Choroid plexus epithelial cell (primary cell): ENCODE results near the gene PPWD1.
"Not testable (repeated sequence)": the region's sequence is repeated elsewhere in the genome, so short reads cannot be mapped to it uniquely, and the experiment has no call there.

Source experiments
- DNase-seq: peaks from one replicate; pipeline ENCODE4 v3.0.0-alpha.2; 2010; ENCODE audit warnings: low read depth
- H3K4me3 ChIP-seq: 2 replicates; pipeline ENCODE4 v1.5.1; 2011; ENCODE audit warnings: low read depth, mild to moderate bottlenecking, control low read depth, low read length, moderate library complexity
- TF ChIP-seq, protein P1 (sequence below): conservative IDR thresholded peaks from 2 replicates; pipeline ENCODE4 v1.5.1; 2011; ENCODE audit warnings: low read depth, mild to moderate bottlenecking, control low read depth, inconsistent platforms, low read length, moderate library complexity

PPWD1 gene

DNA sequence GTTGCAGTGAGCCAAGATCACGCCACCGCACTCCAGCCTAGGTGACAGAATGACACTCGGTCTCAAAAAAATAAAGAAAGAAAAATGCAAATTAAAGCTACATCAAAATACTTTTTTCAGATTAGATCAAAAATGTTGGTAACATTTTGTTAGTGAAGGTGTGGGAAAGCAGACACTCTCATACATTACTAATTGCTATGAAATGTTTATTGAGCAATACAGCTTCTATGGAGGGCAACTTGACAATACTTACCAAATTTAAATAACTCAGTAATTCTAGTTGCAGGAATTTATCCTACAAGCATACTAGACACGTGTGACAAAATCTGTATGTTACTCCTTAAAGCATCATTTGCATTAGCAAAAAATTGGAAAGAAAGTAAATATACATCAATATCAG lies 56.9 kb downstream of the PPWD1 start:
- peak; percentile 2 for DNase-seq
- H3K4me3 ChIP-seq, result no peak overlapping the region
- TF ChIP-seq, protein P1, sequence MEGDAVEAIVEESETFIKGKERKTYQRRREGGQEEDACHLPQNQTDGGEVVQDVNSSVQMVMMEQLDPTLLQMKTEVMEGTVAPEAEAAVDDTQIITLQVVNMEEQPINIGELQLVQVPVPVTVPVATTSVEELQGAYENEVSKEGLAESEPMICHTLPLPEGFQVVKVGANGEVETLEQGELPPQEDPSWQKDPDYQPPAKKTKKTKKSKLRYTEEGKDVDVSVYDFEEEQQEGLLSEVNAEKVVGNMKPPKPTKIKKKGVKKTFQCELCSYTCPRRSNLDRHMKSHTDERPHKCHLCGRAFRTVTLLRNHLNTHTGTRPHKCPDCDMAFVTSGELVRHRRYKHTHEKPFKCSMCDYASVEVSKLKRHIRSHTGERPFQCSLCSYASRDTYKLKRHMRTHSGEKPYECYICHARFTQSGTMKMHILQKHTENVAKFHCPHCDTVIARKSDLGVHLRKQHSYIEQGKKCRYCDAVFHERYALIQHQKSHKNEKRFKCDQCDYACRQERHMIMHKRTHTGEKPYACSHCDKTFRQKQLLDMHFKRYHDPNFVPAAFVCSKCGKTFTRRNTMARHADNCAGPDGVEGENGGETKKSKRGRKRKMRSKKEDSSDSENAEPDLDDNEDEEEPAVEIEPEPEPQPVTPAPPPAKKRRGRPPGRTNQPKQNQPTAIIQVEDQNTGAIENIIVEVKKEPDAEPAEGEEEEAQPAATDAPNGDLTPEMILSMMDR, result no peak

DNA sequence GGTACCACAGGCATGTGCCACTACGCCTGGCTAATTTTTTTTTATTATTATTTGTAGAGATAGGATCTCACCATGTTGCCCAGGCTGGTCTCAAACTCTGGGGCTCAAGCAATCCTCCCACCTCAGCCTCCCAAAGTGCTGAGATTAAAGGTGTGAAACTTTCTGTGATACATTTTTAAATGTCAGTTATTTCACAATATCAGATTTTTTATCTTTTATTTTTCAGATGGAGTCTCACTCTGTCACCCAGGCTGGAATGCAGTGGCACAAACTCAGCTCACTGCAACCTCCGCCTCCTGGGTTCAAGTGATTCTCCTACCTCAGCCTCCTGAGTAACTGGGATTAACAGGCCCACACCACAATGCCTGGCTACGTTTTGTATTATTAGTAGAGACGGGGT lies 58.9 kb downstream of the PPWD1 start:
- H3K4me3 ChIP-seq, result not testable (repeated sequence)

DNA sequence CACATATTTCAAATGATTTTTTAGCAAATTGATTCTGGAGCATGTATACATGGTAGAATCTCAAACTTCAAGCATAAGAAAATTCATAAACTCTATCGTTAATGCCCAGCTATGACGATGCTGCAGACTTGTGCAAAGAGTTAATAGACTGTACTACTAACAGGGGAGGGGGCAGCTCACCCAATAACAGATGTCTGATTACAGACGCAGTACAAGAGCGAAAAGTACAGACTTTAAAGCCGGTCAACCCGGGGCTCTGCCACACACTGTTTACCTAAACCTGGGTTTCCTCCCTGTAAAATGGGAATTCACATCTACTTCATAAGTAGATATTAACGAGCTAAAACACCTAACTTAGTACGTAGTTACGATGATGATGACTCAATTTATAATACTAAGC lies 60.4 kb downstream of the PPWD1 start:
- DNase-seq, result peak; percentile 7
- peak overlapping the region; percentile 78 for H3K4me3 ChIP-seq
- TF ChIP-seq, protein P1, result no peak

More for the DNA sequence above, 58.9 kb downstream of the PPWD1 start:
- DNase-seq, result not testable (repeated sequence)

DNA sequence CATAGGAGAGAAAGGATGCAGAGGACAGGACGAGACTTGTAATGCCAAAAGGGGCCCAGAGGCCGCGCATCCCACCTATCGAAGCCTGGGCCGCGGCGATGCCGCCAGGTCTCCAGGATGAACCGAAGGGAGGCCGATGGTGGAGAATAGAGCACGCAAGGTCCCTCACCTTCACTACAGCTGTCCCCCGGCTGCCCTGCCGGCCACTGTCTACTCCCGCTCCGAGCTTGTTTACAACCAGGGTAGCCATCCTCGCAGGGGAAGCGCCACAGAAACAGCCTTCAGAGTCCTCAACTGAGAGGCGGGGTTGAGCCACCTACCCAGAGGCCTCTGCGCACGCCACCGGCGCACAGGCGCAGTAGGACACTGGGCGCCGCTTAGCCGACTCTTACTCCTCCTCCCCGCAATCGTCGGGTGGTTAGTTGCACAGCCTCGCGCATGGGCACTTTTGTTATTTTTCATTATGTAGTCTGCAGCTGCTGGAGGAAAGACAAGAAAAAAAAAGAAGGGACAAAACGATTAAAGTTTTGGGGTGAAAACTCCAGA lies 61.0 kb downstream of the PPWD1 start, which contains the start of gene TRIM23:
Gene TRIM23 (minus strand): TSS at position 309 of the 546 bp plus-strand sequence. CDS start 59 bp downstream, at position 250.
- TF ChIP-seq, protein P1, result peak; percentile 23
- H3K4me3 ChIP-seq, result peak within 1 kb of the TSS; percentile 78
- DNase-seq, result peak; percentile 96

DNA sequence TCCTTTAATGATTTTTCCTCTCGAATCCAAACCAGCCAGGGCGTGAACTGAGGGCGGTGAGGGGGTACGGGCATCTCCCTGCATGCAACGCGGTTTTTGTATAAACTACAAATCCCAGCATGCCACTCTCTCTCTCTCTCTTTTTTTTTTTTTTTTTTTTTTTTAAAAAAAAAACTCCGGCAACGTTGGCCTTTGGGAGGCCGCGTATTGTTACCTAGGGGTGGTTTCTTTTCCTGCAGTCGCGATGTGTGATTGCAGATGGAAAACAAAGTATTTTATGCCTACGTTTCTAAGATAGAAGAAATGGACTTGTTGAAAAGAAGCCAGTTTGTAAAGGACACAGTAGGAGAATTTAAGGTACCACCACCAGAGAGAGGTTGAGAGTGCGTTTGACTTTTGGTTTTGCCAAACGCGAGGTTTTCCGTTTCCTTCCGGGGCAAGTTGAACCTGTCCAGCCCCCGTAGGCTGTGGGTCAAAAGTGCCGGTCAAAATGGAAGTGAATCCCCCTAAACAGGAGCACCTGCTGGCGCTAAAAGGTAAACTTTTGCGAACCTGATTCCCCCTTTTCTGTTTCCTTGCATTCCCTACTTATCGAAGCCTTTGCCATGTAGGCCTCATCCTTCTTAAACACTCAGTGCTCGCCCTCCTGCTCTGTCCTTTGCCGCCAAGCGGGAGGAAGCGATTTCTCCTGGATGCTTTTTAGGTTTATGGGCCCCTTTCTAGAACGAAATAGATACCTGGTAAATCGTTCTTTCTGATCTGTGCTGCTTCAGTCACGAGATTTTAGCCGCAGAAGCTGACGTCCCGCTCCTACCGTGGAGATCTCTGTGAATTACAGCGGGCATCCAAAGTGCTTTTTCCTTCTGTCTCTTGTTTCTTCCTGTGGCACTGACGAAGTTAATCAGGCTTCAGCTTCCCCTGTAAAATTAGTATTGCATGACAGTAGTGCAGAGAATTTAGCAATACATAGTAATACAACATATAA lies 61.8 kb downstream of the PPWD1 start, which contains the start of the genes SHLD3 and TRAPPC13:
Gene SHLD3 (plus strand): TSS at position 457 of the 985 bp plus-strand sequence. CDS start 4,561 bp downstream, outside the sequence.
Gene TRAPPC13 (plus strand): TSS at position 457 of the 985 bp plus-strand sequence. CDS start 34 bp downstream, at position 491.
- H3K4me3 ChIP-seq, result peak within 1 kb of the TSS; percentile 78
- peak; percentile 90 for DNase-seq
- TF ChIP-seq, protein P1, result peak; percentile 13

DNA sequence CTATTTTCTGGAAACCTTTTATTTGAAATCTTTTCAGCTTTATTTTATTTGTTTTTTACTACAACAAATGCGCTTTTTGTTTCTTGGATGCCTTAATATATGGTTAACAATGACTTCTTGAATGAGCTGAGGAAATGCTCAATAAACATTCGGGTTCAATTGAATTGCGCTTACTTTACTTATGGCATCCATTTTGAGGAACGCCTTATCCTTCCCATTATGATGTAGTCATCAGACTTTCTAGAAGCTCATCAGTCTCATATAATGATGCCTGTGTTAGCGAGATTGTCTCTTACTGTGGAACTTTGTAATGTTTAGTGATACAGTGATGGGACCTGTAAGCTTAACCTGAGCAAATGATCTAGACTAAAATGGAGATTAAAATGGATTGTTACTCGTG lies 62.6 kb downstream of the PPWD1 start:
- TF ChIP-seq, protein P1, result no peak
- peak overlapping the region; percentile 78 for H3K4me3 ChIP-seq
- DNase-seq, result no peak

DNA sequence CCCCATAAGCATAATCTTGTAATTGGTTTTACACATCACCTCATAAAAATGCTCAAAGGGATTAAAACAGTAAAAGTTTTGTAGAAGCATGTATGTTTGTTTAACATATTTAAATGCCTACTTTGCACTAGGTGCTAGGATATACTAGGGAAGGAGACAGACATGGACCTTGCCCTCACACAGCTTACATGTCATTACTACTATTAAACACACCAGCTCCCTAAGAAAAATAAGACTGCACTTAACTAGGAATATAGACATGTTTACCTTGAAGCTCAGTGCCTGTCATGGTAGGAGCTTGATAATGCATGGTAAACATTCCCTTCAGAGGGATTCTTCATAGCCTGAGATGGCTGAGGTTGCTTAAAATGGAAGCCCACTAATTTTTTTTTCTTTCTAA lies 67.9 kb downstream of the PPWD1 start:
- H3K4me3 ChIP-seq, result no peak overlapping the region
- TF ChIP-seq, protein P1, result no peak
- DNase-seq, result no peak
